AG04449 (cell line): ENCODE results near the gene SPPL3.
A peak's percentile ranks its signal among the peaks of the same experiment; 100 is the strongest.

Experiments used
- CTCF ChIA-PET: fragments of 350-600 bp; formaldehyde crosslinking; extraction: SDS; loops from one replicate; lab custom pipeline; 2021; ENCODE audit warnings: antibody characterized with exemption; lab: Yijun Ruan, JAX
- POLR2A ChIA-PET: fragments of 400-600, 350-600 bp; formaldehyde crosslinking; extraction: SDS; loops from one replicate; lab custom pipeline; 2020; ENCODE audit warnings: antibody characterized with exemption, inconsistent platforms; lab: Yijun Ruan, JAX
- DNase-seq: peaks from one replicate; pipeline ENCODE4 v3.0.0-alpha.2; 2010; ENCODE audit warnings: low read depth, low spot score
- H3K4me3 ChIP-seq: 2 replicates; pipeline ENCODE4 v1.5.1; 2011; ENCODE audit warnings: low read depth, mild to moderate bottlenecking, control low read depth, low read length
- CTCF ChIP-seq: IDR thresholded peaks from one replicate; pipeline ENCODE4 v1.5.1; 2011; ENCODE audit warnings: mild to moderate bottlenecking, moderate library complexity, low read length, control low read depth, inconsistent platforms; ENCODE audit not compliant: insufficient read depth; ENCODE audit errors: missing control alignments

Gene SPPL3

GRCh38 chr12:120874547-120875245 is 29.5 kb downstream of the SPPL3 start:
- no peak overlapping the region for H3K4me3 ChIP-seq
- DNase-seq = no peak
- no peak for TF ChIP-seq CTCF
- ChIA-PET CTCF (interaction anchor here (0.7 kb wide), 1 partner anchor 18 kb away, joined by 5 read pairs; no protein-coding TSS in a partner anchor), POLR2A (no interaction called here)

- TF ChIP-seq CTCF = no peak
- H3K4me3 ChIP-seq = no peak overlapping the region
- ChIA-PET POLR2A (no interaction called here), CTCF (no interaction called here)
- DNase-seq = no peak
These were observed 30.9 kb downstream of the SPPL3 start for GRCh38 chr12:120873226-120873625.

- no peak overlapping the region for H3K4me3 ChIP-seq
- POLR2A ChIA-PET = no interaction called here
- CTCF ChIA-PET = no interaction called here
- DNase-seq = no peak
- TF ChIP-seq CTCF = no peak
These were observed 31.7 kb downstream of the SPPL3 start for GRCh38 chr12:120872487-120872886.

DNA sequence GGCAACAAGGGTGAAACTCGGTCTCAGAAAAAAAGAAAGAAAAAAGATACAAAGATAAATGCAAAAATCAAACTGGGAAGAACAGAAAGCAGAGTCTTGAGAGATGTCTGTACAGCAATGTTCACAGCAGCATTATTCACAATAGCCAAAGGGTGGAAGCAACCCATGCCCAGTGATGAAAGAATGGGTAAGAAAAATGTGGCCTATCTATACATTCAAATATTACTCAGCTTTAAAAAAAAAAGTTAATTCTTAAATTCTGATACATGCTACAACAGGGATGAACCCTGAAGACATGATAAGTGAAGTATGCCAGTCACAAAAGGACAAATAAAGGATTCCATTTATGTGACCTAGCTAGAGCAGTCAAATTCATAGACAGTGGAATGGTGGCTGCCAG is 33.7 kb downstream of the SPPL3 start:
- no peak overlapping the region for H3K4me3 ChIP-seq
- TF ChIP-seq CTCF = no peak
- POLR2A ChIA-PET = no interaction called here
- DNase-seq = no peak
- CTCF ChIA-PET = interaction anchor here (1.2 kb wide), 1 partner anchor 10 kb away, joined by 3 read pairs; no protein-coding TSS in a partner anchor

DNA sequence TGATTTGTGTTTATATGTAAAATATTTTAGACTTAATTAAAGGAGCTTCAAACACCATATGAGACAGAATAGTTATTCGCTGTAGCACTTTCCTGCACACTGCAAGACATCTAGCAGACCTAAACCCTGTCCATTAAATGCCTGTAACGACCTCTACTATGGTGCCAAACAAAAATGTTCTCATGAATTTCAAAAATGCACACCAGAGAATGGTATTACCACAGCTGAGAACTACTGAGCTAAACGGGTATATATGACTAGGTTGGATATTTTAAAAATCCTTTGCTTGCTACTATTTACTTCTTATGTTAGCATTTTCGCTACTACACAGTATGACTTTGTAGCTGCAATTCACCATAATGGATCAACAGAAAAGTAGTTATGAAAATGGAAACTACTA is 34.8 kb downstream of the SPPL3 start:
- POLR2A ChIA-PET = interaction anchor here (0.6 kb wide), 1 partner anchor 148 kb away, joined by 3 read pairs; no protein-coding TSS in a partner anchor
- no peak for DNase-seq
- CTCF ChIA-PET = interaction anchor here (0.6 kb wide), 1 partner anchor 17 kb away, joined by 3 read pairs; no protein-coding TSS in a partner anchor
- no peak for TF ChIP-seq CTCF
- H3K4me3 ChIP-seq = no peak overlapping the region

GRCh38 chr12:120866108-120866507 is 38.0 kb downstream of the SPPL3 start:
- POLR2A ChIA-PET = no interaction called here
- no peak overlapping the region for H3K4me3 ChIP-seq
- CTCF ChIA-PET = interaction anchor here (1.0 kb wide), 2 partner anchors 10 to 218 kb away, joined by 3 read pairs; no protein-coding TSS in a partner anchor
- peak; percentile 51 for DNase-seq
- no peak for TF ChIP-seq CTCF
